HG03460 (cell line): Measurements from ENCODE around the gene AKAP13.
A peak's percentile ranks its signal among the peaks of the same experiment; 100 is the strongest.

Source experiments
- ATAC-seq: cut with Tn5 transposase; IDR thresholded peaks from one replicate; pipeline ENCODE4 v1.9.1; 2021; ENCODE audit not compliant: unreplicated experiment

Gene AKAP13

GRCh38 chr15:85692873-85693272 lies 312.5 kb downstream of the AKAP13 start:
- peak; percentile 49 for ATAC-seq

- no peak for ATAC-seq
Measured at GRCh38 chr15:85693277-85693676, 312.9 kb downstream of the AKAP13 start.

GRCh38 chr15:85694091-85694490 lies 313.7 kb downstream of the AKAP13 start:
- ATAC-seq, result no peak

- ATAC-seq, result no peak
Measured at GRCh38 chr15:85700767-85701166, 320.4 kb downstream of the AKAP13 start.

GRCh38 chr15:85702321-85703101 lies 322.1 kb downstream of the AKAP13 start:
- no peak for ATAC-seq

GRCh38 chr15:85704066-85704465 lies 323.7 kb downstream of the AKAP13 start:
- ATAC-seq, result no peak

GRCh38 chr15:85704720-85705429 lies 324.5 kb downstream of the AKAP13 start:
- ATAC-seq, result no peak

GRCh38 chr15:85706779-85707518 lies 326.5 kb downstream of the AKAP13 start:
- peak; percentile 40 for ATAC-seq

GRCh38 chr15:85707519-85708338 lies 327.3 kb downstream of the AKAP13 start:
- ATAC-seq, result peak; percentile 10

GRCh38 chr15:85708402-85708941 lies 328.1 kb downstream of the AKAP13 start:
- no peak for ATAC-seq

- ATAC-seq, result no peak
Measured at GRCh38 chr15:85709250-85709649, 328.8 kb downstream of the AKAP13 start.

- peak; percentile 40 for ATAC-seq
Measured at GRCh38 chr15:85710340-85710842, 330.0 kb downstream of the AKAP13 start.

- ATAC-seq, result no peak
Measured at GRCh38 chr15:85711580-85712192, 331.3 kb downstream of the AKAP13 start.

GRCh38 chr15:85716261-85716660 lies 335.9 kb downstream of the AKAP13 start:
- no peak for ATAC-seq

- ATAC-seq, result no peak
Measured at GRCh38 chr15:85717212-85717611, 336.8 kb downstream of the AKAP13 start.

GRCh38 chr15:85718271-85718971 lies 338.0 kb downstream of the AKAP13 start:
- ATAC-seq, result no peak

- ATAC-seq, result no peak
Measured at GRCh38 chr15:85718981-85719380, 338.6 kb downstream of the AKAP13 start.

- no peak for ATAC-seq
Measured at GRCh38 chr15:85722374-85723152, 342.2 kb downstream of the AKAP13 start.
